Neural cell (in vitro differentiated cells): ENCODE data around the gene ESPL1.

Source experiments
- EP300 ChIP-seq: fragments of 450-650 bp; conservative IDR thresholded peaks from 2 replicates; pipeline ENCODE4 v1.6.1; 2014; ENCODE audit warnings: antibody characterized with exemption, mild to moderate bottlenecking, moderate library complexity; ENCODE audit not compliant: poor library complexity, severe bottlenecking
- EZH2 ChIP-seq: fragments of 200-600, 300-800 bp; shearing (Covaris generic), sonication (generic); IDR thresholded peaks from 2 replicates; pipeline ENCODE4 v1.6.1; 2014; ENCODE audit warnings: antibody characterized with exemption, low read length, borderline replicate concordance, mild to moderate bottlenecking; ENCODE audit not compliant: insufficient read depth, poor library complexity, severe bottlenecking
- MXI1 ChIP-seq: fragments of 450-650 bp; conservative IDR thresholded peaks from 2 replicates; pipeline ENCODE4 v1.6.1; 2014; ENCODE audit warnings: antibody characterized with exemption, mild to moderate bottlenecking; ENCODE audit not compliant: poor library complexity, severe bottlenecking
- POLR2AphosphoS5 ChIP-seq: IDR thresholded peaks from 2 replicates; pipeline ENCODE4 v1.6.1; 2012
- RAD21 ChIP-seq: fragments of 450-650 bp; conservative IDR thresholded peaks from 2 replicates; pipeline ENCODE4 v1.6.1; 2014; ENCODE audit warnings: antibody characterized with exemption, mild to moderate bottlenecking, moderate library complexity
- SMC3 ChIP-seq: fragments of 450-650 bp; conservative IDR thresholded peaks from 2 replicates; pipeline ENCODE4 v1.6.1; 2014; ENCODE audit warnings: antibody characterized with exemption, mild to moderate bottlenecking, moderate library complexity; ENCODE audit not compliant: poor library complexity
- TAF1 ChIP-seq: IDR thresholded peaks from 2 replicates; pipeline ENCODE4 v1.6.1; 2012; ENCODE audit warnings: low read depth
- TF ChIP-seq, protein P1 (sequence below): fragments of 450-650 bp; IDR thresholded peaks from 2 replicates; pipeline ENCODE4 v1.5.1; 2014; ENCODE audit warnings: antibody characterized with exemption, mild to moderate bottlenecking, moderate library complexity; ENCODE audit not compliant: poor library complexity, severe bottlenecking
- TF ChIP-seq, protein P2 (sequence below): IDR thresholded peaks from 2 replicates; pipeline ENCODE4 v1.6.1; 2012; ENCODE audit warnings: borderline replicate concordance

DNA sequence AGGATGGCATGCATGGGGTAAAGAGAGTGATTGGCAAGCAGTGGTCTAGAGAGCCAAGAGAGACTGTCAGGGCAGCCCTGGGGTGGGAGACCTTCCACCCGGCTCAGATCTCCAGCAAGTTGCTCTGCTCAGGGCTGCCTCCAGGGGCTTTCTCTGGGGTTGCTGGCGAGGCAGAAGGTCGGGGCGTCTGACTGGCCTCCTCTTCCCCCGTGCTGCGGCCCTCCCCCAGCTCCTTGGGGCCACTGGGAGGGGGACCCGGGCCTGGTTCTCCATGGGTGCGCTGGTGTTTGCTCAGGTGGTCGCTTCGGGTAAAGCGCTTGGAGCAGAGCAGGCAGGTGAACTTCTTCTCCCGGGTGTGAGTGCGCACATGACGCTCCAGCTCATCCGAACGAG, 59.9 kb downstream of the ESPL1 start:
- TF ChIP-seq, protein P1, sequence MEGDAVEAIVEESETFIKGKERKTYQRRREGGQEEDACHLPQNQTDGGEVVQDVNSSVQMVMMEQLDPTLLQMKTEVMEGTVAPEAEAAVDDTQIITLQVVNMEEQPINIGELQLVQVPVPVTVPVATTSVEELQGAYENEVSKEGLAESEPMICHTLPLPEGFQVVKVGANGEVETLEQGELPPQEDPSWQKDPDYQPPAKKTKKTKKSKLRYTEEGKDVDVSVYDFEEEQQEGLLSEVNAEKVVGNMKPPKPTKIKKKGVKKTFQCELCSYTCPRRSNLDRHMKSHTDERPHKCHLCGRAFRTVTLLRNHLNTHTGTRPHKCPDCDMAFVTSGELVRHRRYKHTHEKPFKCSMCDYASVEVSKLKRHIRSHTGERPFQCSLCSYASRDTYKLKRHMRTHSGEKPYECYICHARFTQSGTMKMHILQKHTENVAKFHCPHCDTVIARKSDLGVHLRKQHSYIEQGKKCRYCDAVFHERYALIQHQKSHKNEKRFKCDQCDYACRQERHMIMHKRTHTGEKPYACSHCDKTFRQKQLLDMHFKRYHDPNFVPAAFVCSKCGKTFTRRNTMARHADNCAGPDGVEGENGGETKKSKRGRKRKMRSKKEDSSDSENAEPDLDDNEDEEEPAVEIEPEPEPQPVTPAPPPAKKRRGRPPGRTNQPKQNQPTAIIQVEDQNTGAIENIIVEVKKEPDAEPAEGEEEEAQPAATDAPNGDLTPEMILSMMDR: no peak
- TF ChIP-seq EZH2: no peak
- no peak for TF ChIP-seq RAD21
- TF ChIP-seq EP300: no peak
- no peak for TF ChIP-seq POLR2AphosphoS5
- TF ChIP-seq, protein P2, sequence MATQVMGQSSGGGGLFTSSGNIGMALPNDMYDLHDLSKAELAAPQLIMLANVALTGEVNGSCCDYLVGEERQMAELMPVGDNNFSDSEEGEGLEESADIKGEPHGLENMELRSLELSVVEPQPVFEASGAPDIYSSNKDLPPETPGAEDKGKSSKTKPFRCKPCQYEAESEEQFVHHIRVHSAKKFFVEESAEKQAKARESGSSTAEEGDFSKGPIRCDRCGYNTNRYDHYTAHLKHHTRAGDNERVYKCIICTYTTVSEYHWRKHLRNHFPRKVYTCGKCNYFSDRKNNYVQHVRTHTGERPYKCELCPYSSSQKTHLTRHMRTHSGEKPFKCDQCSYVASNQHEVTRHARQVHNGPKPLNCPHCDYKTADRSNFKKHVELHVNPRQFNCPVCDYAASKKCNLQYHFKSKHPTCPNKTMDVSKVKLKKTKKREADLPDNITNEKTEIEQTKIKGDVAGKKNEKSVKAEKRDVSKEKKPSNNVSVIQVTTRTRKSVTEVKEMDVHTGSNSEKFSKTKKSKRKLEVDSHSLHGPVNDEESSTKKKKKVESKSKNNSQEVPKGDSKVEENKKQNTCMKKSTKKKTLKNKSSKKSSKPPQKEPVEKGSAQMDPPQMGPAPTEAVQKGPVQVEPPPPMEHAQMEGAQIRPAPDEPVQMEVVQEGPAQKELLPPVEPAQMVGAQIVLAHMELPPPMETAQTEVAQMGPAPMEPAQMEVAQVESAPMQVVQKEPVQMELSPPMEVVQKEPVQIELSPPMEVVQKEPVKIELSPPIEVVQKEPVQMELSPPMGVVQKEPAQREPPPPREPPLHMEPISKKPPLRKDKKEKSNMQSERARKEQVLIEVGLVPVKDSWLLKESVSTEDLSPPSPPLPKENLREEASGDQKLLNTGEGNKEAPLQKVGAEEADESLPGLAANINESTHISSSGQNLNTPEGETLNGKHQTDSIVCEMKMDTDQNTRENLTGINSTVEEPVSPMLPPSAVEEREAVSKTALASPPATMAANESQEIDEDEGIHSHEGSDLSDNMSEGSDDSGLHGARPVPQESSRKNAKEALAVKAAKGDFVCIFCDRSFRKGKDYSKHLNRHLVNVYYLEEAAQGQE: no peak
- no peak for TF ChIP-seq SMC3
- TF ChIP-seq TAF1: no peak
- no peak for TF ChIP-seq MXI1
